Stimulated activated CD4-positive, alpha-beta T cell treated with anti-CD3 and anti-CD28 coated beads, Interleukin-4, amount 100 ng/mL, for 1 hour (primary cell): ENCODE measurements around the gene HMGXB3.

Experiments
- DNase-seq: peaks from one replicate; pipeline ENCODE4 v3.0.0-alpha.2; 2020

HMGXB3 gene

GRCh38 chr5:150097152-150097551 is 96.6 kb downstream of the HMGXB3 start:
- DNase-seq: no peak

DNA sequence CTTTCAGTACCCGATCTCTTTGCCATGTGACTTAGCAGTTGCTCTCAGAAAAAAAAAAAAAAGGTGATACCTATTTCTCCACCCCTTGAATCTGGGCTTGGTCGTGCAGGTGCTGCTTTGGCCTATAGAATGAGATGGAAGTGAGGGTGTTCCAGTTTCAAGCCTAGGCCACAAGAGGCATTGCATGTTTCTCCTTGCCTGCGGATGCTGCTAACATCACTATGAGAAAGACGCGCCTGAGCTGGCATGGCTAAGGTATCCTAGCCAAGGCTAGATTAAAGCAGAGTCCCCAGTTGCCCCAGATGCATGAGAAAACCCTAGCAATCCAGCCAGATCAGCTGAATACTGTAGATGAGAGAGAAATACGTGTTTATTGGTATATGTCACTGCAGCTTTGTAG is 100.5 kb downstream of the HMGXB3 start:
- DNase-seq: no peak
